Endothelial cell of umbilical vein (primary cell): ENCODE measurements around the gene CA4. TPM values are rescaled to one million over a fixed set of nuclear protein-coding genes. Genes with fewer than 3 reads are reported as not detected.
A peak's percentile ranks its signal among the peaks of the same experiment; 100 is the strongest.
"Not testable (repeated sequence)": the region's sequence is repeated elsewhere in the genome, so short reads cannot be mapped to it uniquely, and the experiment has no call there.

Experiments
- BruUV-seq: library from RNA; stranded (reverse); fragments of 400-500 nt; replicated peaks from 2 replicates; lab custom pipeline; 2021; lab: Mats Ljungman, UMichigan
- CTCF ChIA-PET: fragments of 300-600, 350-600 bp; sonication (Branson Sonifier 250); formaldehyde crosslinking; loops from one replicate; lab custom pipeline; 2021; ENCODE audit warnings: antibody characterized with exemption, inconsistent platforms; lab: Charles Lee
- POLR2A ChIA-PET: fragments of 300-600, 350-600 bp; sonication (Branson Sonifier 250); formaldehyde crosslinking; loops from one replicate; lab custom pipeline; 2021; ENCODE audit warnings: antibody characterized with exemption, inconsistent platforms; lab: Charles Lee
- DNase-seq: peaks from one replicate; pipeline ENCODE4 v3.0.0-alpha.2; 2011; ENCODE audit warnings: low read depth, low spot score
- FAIRE-seq: peaks from 2 replicates; lab custom pipeline; 2011; peaks lifted over from hg19 to GRCh38; lab: Jason Lieb, UNC
- H2AFZ ChIP-seq: 2 replicates; pipeline ENCODE4 v1.6.0; 2012; ENCODE audit warnings: low read depth, low read length, control low read depth, inconsistent platforms
- H3K27ac ChIP-seq: 2 replicates; pipeline ENCODE4 v1.5.1; 2011; ENCODE audit warnings: low read depth, mild to moderate bottlenecking, control low read depth, low read length, moderate library complexity; ENCODE audit not compliant: insufficient read depth
- H3K27me3 ChIP-seq, 2 experiments: 2 replicates each; pipeline versions ENCODE4 v1.6.0 to v1.6.1; 2011; ENCODE audit warnings: low read length in 2 of 2, mixed read lengths in 1 of 2; ENCODE audit not compliant: control insufficient read depth in 2 of 2, insufficient read depth in 2 of 2
- H3K36me3 ChIP-seq, 2 experiments: 2 replicates in 1 of 2; 3 replicates in 1 of 2; pipeline ENCODE4 v1.5.1; 2011; ENCODE audit warnings: low read length in 2 of 2, mild to moderate bottlenecking in 1 of 2, moderate library complexity in 1 of 2; ENCODE audit not compliant: control insufficient read depth in 2 of 2, insufficient read depth in 2 of 2; ENCODE audit errors: extremely low read depth in 1 of 2
- H3K4me1 ChIP-seq: 3 replicates; pipeline ENCODE4 v1.5.1; 2011; ENCODE audit warnings: mild to moderate bottlenecking, low read length; ENCODE audit not compliant: control insufficient read depth, insufficient read depth; ENCODE audit errors: extremely low read depth
- H3K4me2 ChIP-seq: 2 replicates; pipeline ENCODE4 v1.6.1; 2011; ENCODE audit warnings: low read length, control low read depth, mixed read lengths; ENCODE audit not compliant: insufficient read depth
- H3K4me3 ChIP-seq, 3 experiments: fragments of 200-600 bp in 1 of 3; sonication (generic), shearing (Covaris generic) in 1 of 3; replicated peaks in 1 of 3; 2 replicates each; pipeline ENCODE4 v1.5.1; 2011 to 2016; ENCODE audit warnings: control low read depth in 3 of 3, low read length in 3 of 3, mild to moderate bottlenecking in 2 of 3, inconsistent platforms in 1 of 3, low read depth in 1 of 3, moderate library complexity in 1 of 3; ENCODE audit not compliant: insufficient read depth in 1 of 3
- H3K79me2 ChIP-seq: 2 replicates; pipeline ENCODE4 v1.6.0; 2012; ENCODE audit warnings: low read length, inconsistent platforms; ENCODE audit not compliant: control insufficient read depth, insufficient read depth
- H3K9ac ChIP-seq: replicated peaks from 2 replicates; pipeline ENCODE3; 2011; ENCODE audit warnings: low read length, control low read depth; ENCODE audit not compliant: insufficient read depth; ENCODE audit errors: extremely low read depth
- H3K9me1 ChIP-seq: replicated peaks from 3 replicates; pipeline ENCODE4 v1.6.0; 2011; ENCODE audit warnings: mild to moderate bottlenecking, low read length; ENCODE audit not compliant: control insufficient read depth, insufficient read depth; ENCODE audit errors: extremely low read depth
- H3K9me3 ChIP-seq: replicated peaks from 2 replicates; pipeline ENCODE4 v1.5.1; 2012; ENCODE audit warnings: low read length, inconsistent platforms; ENCODE audit not compliant: control insufficient read depth, insufficient read depth
- H4K20me1 ChIP-seq: replicated peaks from 2 replicates; pipeline ENCODE3; 2011; ENCODE audit warnings: mild to moderate bottlenecking, low read length; ENCODE audit not compliant: control insufficient read depth, insufficient read depth; ENCODE audit errors: extremely low read depth
- CTCF ChIP-seq, 2 donors: IDR thresholded peaks; 1 replicate in 1 of 2; 2 replicates in 1 of 2; pipeline ENCODE4 v1.5.1; 2011; ENCODE audit warnings: low read length in 2 of 2, mild to moderate bottlenecking in 2 of 2, moderate library complexity in 2 of 2, control low read depth in 1 of 2, inconsistent platforms in 1 of 2, low read depth in 1 of 2; ENCODE audit not compliant: insufficient read depth in 1 of 2; ENCODE audit errors: extremely low read depth in 1 of 2
- dilution Hi-C: fragments of 300-500 bp; cut with MboI; formaldehyde crosslinking; loops from one replicate; pipeline ENCODE4 v1.15.0; 2019; ENCODE audit warnings: low sequenced_read_pairs; ENCODE audit not compliant: extremely low pct_ligation_motif_present
- intact Hi-C: fragments of 100-400 bp; cut with micrococcal nuclease; formaldehyde crosslinking; loops from one replicate; pipeline ENCODE4 v1.10.0; 2022
- polyA plus RNA-seq, 4 experiments: library from polyadenylated mRNA; depleted of rRNA in 3 of 4; stranded (reverse) in 3 of 4; unstranded in 1 of 4; fragments of >200 nt; gene quantifications; 2 replicates each; pipeline versions ENCODE4 v1.2.1 to v1.2.3, GENCODE V29; 2011 to 2012; ENCODE audit warnings: missing spikeins in 1 of 4
- total RNA-seq: library from RNA; stranded (reverse); gene quantifications from 2 replicates; pipeline ENCODE4 v1.2.3, GENCODE V29; 2021

The CA4 gene
- total and polyA plus RNA-seq, 2 donors (not counting 3 experiments of a cell fraction or from before 2014, with no cell fraction given), result 0.17 to 0.29 TPM

GRCh38 chr17:60174767-60175166, 25.0 kb downstream of the CA4 start:
- H4K20me1 ChIP-seq, H3K27ac ChIP-seq, H3K79me2 ChIP-seq, H3K36me3 ChIP-seq, H3K4me3 ChIP-seq, FAIRE-seq, H3K9me1 ChIP-seq, H3K9ac ChIP-seq, H3K27me3 ChIP-seq, BruUV-seq, H3K9me3 ChIP-seq, H2AFZ ChIP-seq, dilution Hi-C loops, H3K4me2 ChIP-seq: not testable (repeated sequence)
- peak; percentile 12 to 44 for TF ChIP-seq CTCF (IDR thresholded peaks at IDR 0.05; ENCODE audit: extremely low read depth in 1 of 2, insufficient read depth in 1 of 2, low read depth in 1 of 2, low read length in 2 of 2)
- H3K4me1 ChIP-seq, result peaks cover 12% of the 10 kb centered on the region
- CTCF ChIA-PET, result interaction anchor here (1.3 to 2.9 kb wide), 3 partner anchors 31 to 56 kb away, joined by 3 to 26 read pairs (median 17); no protein-coding TSS in a partner anchor
- intact Hi-C loops, result loop anchor here (1.0 to 5.0 kb wide), 2 partner anchors 31 to 218 kb away; partner anchors contain the start of gene USP32
- POLR2A ChIA-PET, result interaction anchor here (0.6 kb wide), 1 partner anchor 217 kb away, joined by 3 read pairs; the partner anchor contains the start of gene USP32
- DNase-seq, result peak; percentile 33

- dilution Hi-C loops, intact Hi-C loops, H3K9me1 ChIP-seq, H3K4me2 ChIP-seq, DNase-seq, BruUV-seq, H4K20me1 ChIP-seq, H3K9ac ChIP-seq, H3K36me3 ChIP-seq, H3K27ac ChIP-seq, H3K79me2 ChIP-seq, H2AFZ ChIP-seq, H3K9me3 ChIP-seq, H3K4me1 ChIP-seq, H3K4me3 ChIP-seq, POLR2A ChIA-PET, H3K27me3 ChIP-seq, FAIRE-seq: not testable (repeated sequence)
- CTCF ChIA-PET, result interaction anchor here (1.0 kb wide), 1 partner anchor 33 kb away, joined by 4 read pairs; no protein-coding TSS in a partner anchor
Measured at GRCh38 chr17:60176763-60177162, 27.0 kb downstream of the CA4 start.

DNA sequence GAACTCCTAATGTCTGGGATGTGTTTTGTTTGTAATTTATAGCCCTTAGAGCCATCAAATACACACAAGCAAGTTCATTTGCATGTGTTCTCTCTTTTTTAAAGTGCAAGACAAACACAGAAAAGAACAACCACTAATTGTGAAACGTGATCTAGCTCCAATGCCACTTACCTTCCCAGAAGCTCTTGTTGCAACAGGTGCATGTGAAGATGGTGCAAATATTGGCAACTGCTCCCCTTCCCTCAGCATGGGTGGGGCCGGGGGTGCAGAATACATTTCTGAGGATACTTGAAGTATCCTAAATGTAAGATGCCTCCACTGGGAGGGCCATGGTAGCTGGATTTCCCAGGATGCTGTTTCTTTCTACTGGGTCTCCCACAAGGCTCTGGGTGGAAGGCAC, 28.4 kb downstream of the CA4 start:
- H3K27ac ChIP-seq, H3K36me3 ChIP-seq, H3K4me3 ChIP-seq, H3K9me1 ChIP-seq, H3K9me3 ChIP-seq, FAIRE-seq, H3K4me2 ChIP-seq, DNase-seq, H3K27me3 ChIP-seq, H3K79me2 ChIP-seq, dilution Hi-C loops, H4K20me1 ChIP-seq, H3K9ac ChIP-seq, intact Hi-C loops, H2AFZ ChIP-seq, CTCF ChIA-PET, POLR2A ChIA-PET, H3K4me1 ChIP-seq: not testable (repeated sequence)
- TSS peak; percentile 19 for BruUV-seq
